Kasumi-1 (cell line): ENCODE results near the gene SLC35B3.
"Not testable (repeated sequence)": the region's sequence is repeated elsewhere in the genome, so short reads cannot be mapped to it uniquely, and the experiment has no call there.

Experiments used
- DNase-seq, 2 experiments: peaks; one replicate each; lab custom pipeline; 2025; lab: John Stamatoyannopoulos, UW

The SLC35B3 gene

DNA sequence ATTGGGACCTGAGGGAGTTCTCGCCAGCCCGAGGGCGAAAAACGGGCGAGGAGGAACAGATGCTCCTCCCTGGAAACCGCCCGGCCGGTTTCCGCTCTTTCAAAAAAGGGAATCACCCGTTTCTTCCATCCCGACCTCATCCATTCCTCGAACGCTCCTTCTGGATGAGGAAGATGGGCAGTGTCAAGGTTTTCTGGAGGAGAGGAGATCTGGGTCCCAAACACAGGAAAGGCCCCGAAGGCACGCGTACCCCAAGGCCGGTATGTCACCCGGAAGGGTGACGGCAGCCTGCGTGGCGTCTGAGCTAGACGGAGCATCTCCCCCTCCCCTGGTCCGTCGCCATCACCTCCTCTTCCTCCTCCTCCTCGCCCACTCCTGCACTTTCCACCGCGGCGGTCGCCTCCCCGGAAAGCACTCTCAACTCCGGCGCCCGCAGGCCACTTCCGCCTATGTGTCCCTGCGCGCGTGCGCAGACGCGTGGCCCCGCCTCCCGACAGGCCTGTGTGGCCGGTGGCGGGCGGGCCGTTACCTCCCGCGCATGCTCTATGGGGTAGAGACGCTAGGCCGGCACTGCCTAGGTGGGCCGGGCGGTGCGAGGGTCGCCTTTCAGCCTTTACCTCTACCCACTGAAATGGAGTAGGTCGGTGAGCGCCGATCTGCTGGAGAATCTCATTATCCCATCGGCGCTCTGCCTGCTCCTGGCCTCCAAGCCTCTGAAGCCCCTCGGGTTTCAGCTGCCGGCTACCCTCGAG, at the start of gene SLC35B3:
TSS of gene SLC35B3 (minus strand) at position 453 of the 752 bp plus-strand sequence.
- DNase-seq: peak; percentile 86 to 90

DNA sequence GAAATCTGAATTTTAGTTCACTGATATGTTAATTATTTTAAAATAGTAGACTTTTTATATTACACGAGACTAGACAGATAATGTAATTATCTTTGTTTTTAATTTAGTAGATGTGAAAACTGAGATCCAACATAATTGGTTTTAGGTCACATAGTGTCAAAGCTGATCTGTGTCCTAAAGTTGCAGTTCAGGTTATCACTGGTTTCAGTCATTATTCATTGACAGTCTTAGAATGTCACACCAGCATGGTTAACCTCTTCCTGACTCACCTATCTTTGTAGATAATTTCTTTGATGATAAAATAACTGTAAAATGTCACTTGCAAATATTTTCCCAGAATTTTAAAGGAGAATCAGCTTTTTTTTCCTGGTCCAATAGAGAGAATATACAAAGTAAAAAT, 48.3 kb upstream of the SLC35B3 start:
- no peak for DNase-seq

DNA sequence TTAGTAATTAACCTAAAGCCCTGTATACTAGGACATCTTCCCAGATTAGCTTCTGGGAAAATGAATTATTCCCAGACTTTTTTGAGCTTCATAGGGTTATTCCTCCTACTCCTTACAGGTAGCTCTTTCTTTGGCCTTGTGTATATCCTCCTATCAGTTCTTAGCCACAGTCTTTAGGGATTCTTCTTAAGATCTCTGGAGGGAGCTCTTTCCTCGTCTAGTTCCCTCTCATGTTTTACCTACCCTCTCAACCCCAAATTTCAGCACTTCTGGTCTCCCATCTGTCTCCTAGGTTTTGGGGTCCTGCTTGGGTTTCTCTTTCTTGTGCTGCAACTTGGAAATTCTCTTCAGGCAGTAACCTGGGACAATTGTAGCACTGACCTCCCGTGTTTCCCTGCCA, 46.4 kb upstream of the SLC35B3 start:
- peak; percentile 58 to 83 for DNase-seq

DNA sequence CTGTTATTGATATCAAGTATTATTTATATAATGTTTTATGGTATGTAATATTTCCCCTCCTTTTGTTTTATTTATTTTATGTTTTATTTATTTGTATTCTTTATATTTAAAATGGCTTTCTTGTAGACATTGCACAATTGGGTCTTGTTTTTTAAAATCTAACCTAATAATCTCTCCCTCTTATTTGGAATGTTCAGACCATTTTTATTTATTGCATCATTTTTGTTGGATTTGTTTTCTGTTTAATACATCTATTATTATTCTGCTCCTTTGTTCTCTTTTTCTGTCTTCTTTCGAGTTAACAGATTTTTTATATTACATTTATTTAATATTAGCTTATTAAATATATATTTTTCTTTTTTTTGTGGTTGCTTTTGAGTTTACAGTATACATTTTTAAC, 43.1 kb upstream of the SLC35B3 start:
- DNase-seq: no peak

DNA sequence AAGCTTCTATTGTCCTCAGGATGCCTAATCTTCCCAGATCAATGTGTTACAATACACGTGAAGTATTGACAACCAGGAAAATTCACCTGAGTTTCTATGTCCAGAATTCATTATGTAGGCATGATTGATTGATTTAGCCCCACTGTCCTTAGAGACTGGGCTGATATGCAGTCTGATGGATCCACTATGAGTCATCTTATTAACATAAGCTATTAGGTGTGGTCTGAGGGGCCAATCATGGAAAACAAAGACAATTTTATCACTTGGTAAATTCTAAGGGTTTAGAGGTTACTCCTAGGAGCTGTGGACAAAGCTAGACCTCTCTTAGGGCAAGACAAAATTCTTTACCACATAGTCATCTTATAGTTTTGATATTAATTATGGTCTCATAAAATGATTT, 41.3 kb upstream of the SLC35B3 start:
- no peak for DNase-seq

DNA sequence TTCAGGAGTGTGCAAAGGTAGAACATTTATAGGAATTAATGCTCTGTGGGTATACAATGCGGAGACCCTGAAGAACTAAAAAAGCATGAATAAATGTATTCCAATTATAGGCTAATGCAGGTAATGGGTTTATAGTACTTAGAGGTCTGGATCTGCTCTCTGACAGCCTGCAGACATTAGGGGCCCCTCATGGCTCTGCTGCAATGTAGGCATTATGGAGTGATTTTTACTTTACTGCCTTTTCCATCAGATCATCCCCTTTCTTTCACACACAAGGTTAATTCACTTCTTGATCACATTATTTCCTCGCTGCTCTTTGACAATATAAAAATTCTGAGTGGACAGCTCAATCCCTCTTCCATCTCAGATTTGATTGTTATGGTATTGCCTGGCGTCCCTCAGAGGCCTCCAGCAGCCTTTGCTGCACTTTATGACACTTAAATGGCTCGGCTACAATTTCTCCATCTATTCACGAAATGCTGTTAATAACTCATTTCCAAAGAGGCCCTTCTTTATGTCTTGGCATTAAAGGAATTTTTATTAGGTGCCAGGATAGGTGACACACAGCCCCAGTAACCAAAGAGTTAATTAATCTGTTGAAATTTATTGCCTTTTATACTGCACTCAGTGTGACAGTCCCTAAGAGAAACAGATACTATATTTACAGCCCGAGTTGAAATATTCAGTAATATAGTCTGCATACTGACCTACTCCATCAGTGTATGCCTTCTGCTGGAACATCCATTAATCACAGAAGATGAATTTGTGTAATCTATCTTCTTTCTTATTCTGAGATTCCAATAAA, 33.4 kb upstream of the SLC35B3 start:
- no peak for DNase-seq

DNA sequence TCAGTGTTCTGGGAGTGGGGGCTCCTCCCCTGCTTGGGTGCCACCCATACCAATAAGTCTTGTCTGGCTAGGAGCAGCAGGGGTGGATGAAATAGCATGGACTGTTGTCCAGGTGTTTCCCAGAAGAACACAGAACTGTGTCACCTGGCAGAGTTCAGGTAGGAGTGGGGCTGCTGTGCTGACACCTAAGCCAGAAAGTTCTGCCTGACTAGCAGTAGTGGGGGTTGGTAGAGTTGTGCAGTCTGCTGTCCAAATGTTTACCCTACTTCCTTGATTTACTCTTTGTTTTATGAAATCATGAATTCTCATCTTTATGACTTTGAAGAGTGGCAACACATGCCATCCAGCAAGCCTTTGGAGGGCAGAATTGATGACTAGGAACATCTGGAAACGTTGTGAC, 27.3 kb upstream of the SLC35B3 start:
- DNase-seq: no peak

DNA sequence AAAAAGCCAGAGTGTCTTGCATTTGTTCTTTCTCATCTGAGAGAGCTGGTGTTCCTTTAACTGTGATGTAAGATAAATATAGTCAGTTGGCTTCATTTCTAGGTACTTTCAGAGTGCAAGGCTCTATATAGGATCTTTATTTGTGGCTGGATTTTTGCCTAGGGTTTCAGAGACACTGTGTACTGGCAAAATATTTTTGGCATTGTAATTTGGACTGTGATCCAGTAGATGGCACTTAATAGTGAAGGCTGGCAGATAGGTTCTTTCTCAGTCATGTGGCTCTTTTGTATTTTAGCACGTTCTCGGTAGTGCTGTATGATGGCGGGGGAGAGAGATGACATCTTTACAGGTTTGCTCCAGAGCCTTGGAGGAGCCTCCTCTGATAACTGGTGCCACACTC, 26.8 kb upstream of the SLC35B3 start:
- peak; percentile 19 to 27 for DNase-seq

DNA sequence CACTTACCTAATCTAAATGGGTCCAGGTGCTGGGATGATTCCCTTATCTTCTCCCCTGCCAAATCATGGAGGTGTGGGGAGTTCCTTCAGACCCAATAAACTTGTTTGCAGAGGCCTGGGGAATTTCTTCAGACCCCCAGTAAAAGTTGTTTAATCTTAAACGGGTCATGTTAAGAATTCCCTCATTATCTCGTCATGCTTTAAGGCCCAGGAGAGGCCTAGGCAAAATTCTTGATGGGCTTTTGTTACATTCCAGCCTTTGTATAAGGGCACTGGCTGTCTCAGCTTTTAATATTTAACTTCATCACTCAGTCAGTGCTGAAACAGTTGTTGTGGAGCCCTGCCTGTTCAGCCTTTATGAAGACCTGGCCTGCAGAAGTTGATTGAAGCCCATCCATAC, 11.0 kb upstream of the SLC35B3 start:
- DNase-seq: no peak

DNA sequence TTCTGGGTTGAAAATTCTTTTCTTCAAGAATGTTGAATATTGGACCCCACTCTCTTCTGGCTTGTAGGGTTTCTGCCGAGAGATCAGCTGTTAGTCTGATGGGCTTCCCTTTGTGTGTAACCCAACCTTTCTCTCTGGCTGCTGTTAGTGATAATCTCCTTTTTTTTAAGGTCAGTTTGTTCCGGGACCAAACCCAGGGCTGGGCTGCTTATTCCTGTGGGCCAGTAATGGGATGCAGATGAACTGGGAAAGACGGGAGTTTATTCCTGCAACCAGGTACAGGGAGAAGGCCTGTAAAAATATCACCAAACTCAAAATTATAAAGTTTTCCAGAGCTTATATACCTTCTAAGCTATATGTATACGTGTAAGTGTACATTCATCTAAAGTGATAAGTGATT, 10.6 kb upstream of the SLC35B3 start:
- not testable (repeated sequence) for DNase-seq

DNA sequence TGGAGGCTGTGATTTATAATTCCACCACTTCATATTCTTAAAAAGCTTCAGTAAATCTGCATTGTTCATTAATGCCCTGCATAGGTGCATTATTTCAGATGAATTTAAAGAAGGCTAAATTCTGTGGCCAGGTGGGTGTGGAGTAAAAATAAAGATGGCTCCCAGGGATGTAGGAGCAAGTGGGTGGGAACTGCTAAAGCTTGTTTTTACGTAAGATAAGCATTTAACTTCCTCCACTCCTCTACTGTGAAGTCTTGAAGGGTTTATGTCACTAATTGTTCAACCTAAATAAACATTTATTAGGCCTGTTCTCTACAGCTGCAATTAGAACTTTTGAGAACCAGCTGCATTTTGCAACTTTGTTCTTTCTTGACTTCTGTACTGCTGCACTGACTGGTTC, 6.8 kb upstream of the SLC35B3 start:
- DNase-seq: no peak

DNA sequence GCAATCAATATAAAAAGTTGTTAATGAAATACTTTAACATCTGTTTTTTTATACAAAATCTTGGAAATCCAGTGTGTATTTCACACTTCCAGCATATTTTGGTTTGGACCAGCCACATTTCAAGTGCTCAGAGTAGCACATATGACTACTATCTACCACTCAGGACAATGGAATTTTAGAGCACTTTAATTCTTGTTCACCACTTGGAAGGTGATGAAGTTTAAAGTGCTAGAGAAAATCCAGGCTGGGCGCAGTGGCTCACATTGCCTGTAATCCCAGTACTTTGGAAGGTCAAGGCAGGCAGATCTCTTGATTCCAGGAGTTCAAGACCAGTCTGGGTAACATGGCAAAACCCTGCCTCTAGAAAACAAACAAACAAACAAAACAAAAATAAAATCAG, 6.1 kb upstream of the SLC35B3 start:
- no peak for DNase-seq

DNA sequence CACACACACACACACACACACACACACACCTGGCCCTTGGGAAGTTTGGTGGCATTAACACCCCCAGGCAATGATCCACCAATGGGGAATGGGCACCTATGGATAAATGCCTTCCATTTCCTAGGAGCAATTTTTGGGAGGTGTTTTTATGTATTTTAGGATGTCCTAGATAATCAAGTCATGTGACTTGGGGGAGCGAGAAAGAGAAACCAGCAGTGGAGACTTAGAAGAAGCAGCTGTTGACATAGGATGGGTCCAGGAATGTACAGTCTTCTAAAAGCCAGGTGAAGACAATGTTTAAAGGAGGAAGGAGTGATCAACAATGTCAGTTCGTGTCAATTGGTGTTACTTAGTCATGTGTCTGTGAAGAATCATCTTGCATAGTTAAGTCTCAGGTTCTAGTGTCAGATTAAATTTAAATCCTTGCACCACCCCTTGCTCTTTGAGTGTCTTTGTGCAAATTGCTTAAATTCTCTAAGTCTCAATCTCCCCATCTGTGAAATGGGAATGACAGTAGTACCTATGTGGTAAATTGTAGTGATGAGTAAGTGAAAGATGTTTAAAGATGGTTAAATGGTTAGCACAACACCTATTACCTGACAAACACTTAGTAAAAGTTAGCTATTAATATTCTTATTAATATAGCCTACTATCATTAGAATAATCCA, 4.4 kb upstream of the SLC35B3 start:
- DNase-seq: no peak

DNA sequence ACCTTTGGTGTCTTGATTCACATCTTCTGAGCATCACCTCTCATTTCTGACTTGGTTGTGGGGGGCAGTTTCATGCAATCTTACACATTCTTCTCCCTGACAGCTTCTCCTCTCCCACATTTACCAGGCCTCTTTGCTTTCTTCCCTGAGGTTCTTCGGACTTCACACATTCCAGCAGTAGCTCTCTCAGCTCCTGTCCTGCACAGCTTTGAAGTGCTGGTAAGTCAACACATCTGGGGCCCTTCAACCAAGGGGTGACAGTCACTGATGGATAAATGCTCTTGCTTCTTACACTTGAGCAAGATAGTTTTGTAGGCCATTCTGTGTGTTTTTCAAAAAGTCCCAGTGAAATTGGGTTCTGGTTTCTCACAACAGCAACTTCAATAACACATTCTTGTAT, 2.5 kb upstream of the SLC35B3 start:
- DNase-seq: no peak

DNA sequence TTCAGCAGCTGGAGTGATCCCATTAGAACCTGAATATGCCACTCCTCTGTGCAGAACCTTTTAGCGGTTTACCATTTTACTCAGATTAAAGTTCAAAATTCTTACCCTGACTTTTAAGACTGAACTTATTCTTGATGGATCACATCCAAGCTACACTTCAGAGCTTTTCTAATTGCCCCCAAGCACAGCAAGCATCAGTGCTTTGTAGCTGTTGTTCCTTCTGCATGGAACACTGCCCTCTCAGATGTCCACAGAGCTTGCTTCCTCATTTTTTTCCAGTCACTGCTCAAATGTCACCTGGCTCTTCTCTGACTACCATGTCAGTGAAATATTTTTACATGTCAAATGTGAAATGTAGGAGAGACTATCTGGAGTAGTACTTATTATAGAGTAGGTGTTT, 1.6 kb upstream of the SLC35B3 start:
- DNase-seq: peak in 1 of 2 experiments; percentile 2

DNA sequence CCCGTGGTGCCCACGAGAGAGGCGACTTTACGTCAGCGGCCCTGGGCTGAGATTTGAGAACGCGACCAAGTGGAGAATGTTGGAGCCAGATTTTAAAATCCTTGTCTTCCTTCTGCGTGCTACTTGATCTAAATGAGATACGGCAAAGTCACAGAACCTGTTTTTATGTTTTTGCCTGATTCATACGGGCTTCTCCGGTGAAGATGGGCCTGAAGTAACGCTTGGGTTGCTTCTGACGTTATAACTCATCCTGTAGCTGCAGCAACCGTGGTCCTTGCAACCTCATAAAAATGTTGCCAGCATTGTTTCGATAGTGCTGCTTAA, 462 bp upstream of the SLC35B3 start:
- no peak for DNase-seq

DNA sequence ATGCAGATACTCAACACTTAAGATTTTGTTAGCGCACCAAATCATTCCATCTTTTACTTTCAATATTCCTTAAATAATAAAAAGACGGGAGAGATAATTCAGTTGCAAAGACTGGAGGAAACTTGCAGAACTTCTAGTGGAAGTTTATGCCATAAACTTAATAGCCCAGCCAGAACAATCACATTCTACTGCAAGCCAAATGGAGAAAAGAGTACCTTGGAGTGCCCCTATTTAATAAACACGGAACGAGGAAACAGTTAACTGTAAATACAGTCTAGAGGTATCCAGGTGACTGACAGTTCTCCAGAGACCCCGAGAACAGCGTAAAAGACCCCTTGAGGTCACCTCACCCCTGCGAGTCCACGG, 635 bp downstream of the SLC35B3 start:
- DNase-seq: peak in 1 of 2 experiments; percentile 52

DNA sequence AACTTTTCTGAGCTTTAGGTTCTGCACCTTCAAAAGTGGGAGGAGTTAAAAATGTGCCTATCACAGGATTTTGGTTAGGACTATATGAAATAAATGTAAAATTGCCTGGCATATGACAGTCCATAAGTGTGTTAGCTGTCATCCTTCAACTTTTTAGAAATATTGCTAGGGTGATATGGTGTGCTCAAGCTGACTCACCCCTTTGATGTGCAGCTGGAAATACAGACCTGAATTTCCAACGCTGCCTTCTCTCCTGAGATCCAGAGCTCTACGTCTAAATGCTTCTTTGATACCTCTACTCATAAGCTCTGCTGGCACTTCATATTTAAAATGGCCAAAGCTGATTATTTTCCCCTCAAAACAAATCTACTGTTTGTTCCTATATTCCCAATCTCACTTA, 2.7 kb downstream of the SLC35B3 start:
- no peak for DNase-seq

DNA sequence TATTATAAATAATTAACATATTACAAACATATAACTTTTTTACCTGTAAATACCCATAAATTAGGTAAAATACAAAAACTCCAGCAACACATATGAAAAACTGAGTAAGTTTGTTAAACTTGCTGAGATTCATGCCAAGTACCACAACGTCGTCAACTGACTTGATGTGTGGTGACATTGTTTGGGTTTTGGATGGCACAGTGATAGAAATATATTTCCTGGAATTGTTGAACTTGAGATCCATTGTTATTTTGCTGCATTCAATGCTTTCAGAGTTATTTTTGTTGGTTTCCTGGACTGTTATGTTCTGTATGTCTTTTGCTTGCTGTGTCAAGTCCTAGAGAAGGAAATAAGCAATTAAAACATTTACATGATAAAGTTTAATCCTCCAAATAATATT, 5.5 kb downstream of the SLC35B3 start:
- DNase-seq: no peak

DNA sequence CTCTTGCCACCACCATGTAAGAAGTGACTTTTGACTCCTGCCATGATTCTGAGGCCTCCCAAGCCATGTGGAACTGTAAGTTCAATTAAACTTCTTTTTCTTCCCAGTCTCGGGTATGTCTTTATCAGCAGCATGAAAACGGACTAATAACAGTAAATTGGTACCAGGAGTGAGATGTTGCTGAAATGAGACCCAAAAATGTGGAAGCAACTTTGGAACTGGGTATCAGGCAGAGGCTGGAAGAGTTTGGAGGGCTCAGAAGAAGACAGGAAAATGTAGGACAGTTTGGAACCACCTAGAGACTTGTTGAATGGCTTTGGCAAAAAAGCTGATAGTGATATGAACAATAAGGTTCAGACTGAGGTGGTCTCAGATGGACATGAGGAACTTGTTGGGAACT, 8.8 kb downstream of the SLC35B3 start:
- DNase-seq: not testable (repeated sequence)

DNA sequence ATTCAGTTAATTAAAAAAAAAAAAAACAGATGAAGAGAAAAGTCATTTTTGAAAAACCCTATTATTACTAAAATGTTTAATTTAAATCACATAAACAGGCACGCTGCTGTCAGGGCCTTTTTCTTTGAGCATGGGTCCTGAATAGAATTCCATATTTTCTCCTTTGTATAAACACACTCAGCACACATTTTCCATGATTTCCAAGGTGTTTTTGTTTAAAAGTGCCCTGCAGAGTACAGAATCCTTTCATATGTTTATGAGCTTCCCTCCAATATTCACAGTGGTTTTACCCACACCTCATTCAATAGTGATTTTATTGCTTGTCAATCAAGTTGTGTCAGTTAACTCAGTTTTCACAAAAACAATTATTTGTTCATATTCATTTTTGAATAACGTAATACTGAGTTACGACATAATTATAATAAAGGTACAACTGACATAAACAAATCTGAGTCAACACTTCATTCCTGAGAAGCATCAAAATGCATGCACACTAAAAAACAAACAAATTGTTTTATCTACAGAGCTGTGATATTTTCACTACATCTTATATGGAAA, 15.2 kb downstream of the SLC35B3 start:
- no peak for DNase-seq

DNA sequence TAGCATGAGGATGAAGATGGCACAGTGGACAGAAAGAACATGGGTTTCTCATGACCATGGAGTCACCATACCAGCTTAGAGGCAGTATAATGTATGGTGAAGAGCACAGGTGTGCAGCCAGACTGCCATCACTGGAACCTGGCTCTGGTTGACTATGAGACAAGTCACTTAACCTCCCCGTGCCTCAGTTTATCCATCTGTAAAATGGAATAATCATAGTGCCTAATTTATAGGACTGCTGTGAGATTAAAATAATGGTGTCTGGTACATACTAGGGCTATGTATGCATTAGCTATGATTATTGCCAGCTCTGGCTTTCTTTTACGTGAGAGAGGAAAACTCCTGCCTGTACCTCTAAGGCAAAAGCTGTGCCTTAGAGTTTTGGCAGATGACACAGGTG, 19.4 kb downstream of the SLC35B3 start:
- no peak for DNase-seq

DNA sequence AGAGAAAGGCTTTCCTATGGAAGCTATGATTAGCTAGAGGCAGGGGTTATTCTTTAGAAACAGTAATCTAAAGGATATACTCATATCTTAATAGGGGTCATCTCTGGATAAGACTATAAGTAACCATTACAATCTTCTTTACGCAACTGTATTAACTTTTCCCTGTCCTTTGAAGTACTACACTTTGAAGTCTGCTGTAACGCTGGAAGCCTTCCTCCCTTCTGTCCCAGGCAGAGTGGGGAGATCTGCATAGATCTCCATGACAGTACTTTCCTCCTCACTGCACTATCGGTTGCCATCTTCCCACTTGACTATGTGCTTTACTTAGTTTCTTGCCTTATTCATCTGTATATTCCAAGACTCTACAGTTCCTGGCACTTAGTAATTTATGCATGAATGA, 20.1 kb downstream of the SLC35B3 start:
- no peak for DNase-seq
